ENCODE data around the gene NUP214. TPM values are rescaled to one million over a fixed set of nuclear protein-coding genes. Genes with fewer than 3 reads are reported as not detected.
"Not testable (repeated sequence)": the region's sequence is repeated elsewhere in the genome, so short reads cannot be mapped to it uniquely, and the experiment has no call there.

Gene NUP214
- total RNA-seq, 4 donors from 2014 or later, result 17.4 to 45.4 (median 31.1) TPM

GRCh38 chr9:131099102-131099606, 26.2 kb upstream of the NUP214 start:
- no peak overlapping the region for H3K27ac ChIP-seq
- intact Hi-C loops (cut with DNase I), result no loop called here
- DNase-seq, result no peak
- H3K4me1 ChIP-seq, result peaks cover 6 to 66% (median 19%) of the 10 kb centered on the region in 3 donors
- H3K9me3 ChIP-seq, result no peaks in the 10 kb centered on the region
- H3K36me3 ChIP-seq, result no peaks in the 10 kb centered on the region
- 93 to 95% methylated on average over 4 to 7 of the region's 8 CpGs for WGBS, 2 donors
- peak overlapping the region in 3 of 4 donors; percentile 2 to 71 (median 58) for H3K4me3 ChIP-seq
- H3K27me3 ChIP-seq, result peaks cover 0 to 42% (median 0%) of the 10 kb centered on the region in 4 donors
- TF ChIP-seq CTCF (IDR thresholded peaks at IDR 0.05) (no peak), POLR2A (IDR thresholded peaks at IDR 0.05) (no peak)

- H3K9me3 ChIP-seq; H3K27ac ChIP-seq; H3K4me3 ChIP-seq; intact Hi-C loops (cut with DNase I); H3K36me3 ChIP-seq; DNase-seq: not testable (repeated sequence)
- 84 to 94% methylated on average over 5 to 8 of the region's 8 CpGs for WGBS, 2 donors
- Histone ChIP-seq H3K4me1 (peaks cover 6 to 60% (median 19%) of the 10 kb centered on the region in 3 donors), H3K27me3 (peaks cover 0 to 35% (median 0%) of the 10 kb centered on the region in 4 donors)
Observed at GRCh38 chr9:131099845-131100244, 25.5 kb upstream of the NUP214 start.

GRCh38 chr9:131100445-131100844, 24.9 kb upstream of the NUP214 start:
- DNase-seq, result no peak
- H3K4me3 ChIP-seq, result no peak overlapping the region
- WGBS, 2 donors, result 69 to 71% methylated on average over 5 to 8 of the region's 9 CpGs
- intact Hi-C loops (cut with DNase I), result no loop called here
- no peak overlapping the region for H3K27ac ChIP-seq
- TF ChIP-seq POLR2A (IDR thresholded peaks at IDR 0.05), result no peak
- peaks cover 6 to 54% (median 18%) of the 10 kb centered on the region in 3 donors for H3K4me1 ChIP-seq
- peaks cover 0 to 29% (median 0%) of the 10 kb centered on the region in 4 donors for H3K27me3 ChIP-seq
- H3K9me3 ChIP-seq, result no peaks in the 10 kb centered on the region
- no peaks in the 10 kb centered on the region for H3K36me3 ChIP-seq

- DNase-seq, result no peak
- WGBS, 2 donors, result 83 to 94% methylated on average over 8 to 9 of the region's 11 CpGs
- peaks cover 0 to 8% (median 0%) of the 10 kb centered on the region in 3 donors for H3K36me3 ChIP-seq
- TF ChIP-seq POLR2A (IDR thresholded peaks at IDR 0.05) (no peak), CTCF (IDR thresholded peaks at IDR 0.05) (no peak)
- no peak overlapping the region for H3K27ac ChIP-seq
- H3K9me3 ChIP-seq, result no peaks in the 10 kb centered on the region
- peaks cover 0 to 20% (median 0%) of the 10 kb centered on the region in 4 donors for H3K27me3 ChIP-seq
- intact Hi-C loops (cut with DNase I), result no loop called here
- H3K4me1 ChIP-seq, result peaks cover 0 to 44% (median 8%) of the 10 kb centered on the region in 3 donors
- H3K4me3 ChIP-seq, result no peak overlapping the region
Observed at GRCh38 chr9:131101207-131101964, 24.0 kb upstream of the NUP214 start.

- DNase-seq, result no peak
- peaks cover 0 to 10% (median 0%) of the 10 kb centered on the region in 3 donors for H3K36me3 ChIP-seq
- H3K27me3 ChIP-seq, result peaks cover 0 to 4% (median 0%) of the 10 kb centered on the region in 4 donors
- no peaks in the 10 kb centered on the region for H3K9me3 ChIP-seq
- TF ChIP-seq CTCF (IDR thresholded peaks at IDR 0.05), result no peak
- TF ChIP-seq POLR2A (IDR thresholded peaks at IDR 0.05), result no peak
- WGBS, 2 donors, result 73 to 84% methylated on average over 8 of the region's 9 CpGs
- no peak overlapping the region for H3K27ac ChIP-seq
- H3K4me1 ChIP-seq, result peaks cover 0 to 28% (median 0%) of the 10 kb centered on the region in 3 donors
- intact Hi-C loops (cut with DNase I), result no loop called here
- no peak overlapping the region for H3K4me3 ChIP-seq
Observed at GRCh38 chr9:131103024-131103423, 22.4 kb upstream of the NUP214 start.

- H3K27ac ChIP-seq, result no peak overlapping the region
- H3K4me3 ChIP-seq, result no peak overlapping the region
- H3K27me3 ChIP-seq, result no peaks in the 10 kb centered on the region
- WGBS, 2 donors, result 70 to 82% methylated on average over 2 to 3 of the region's 3 CpGs
- DNase-seq, result no peak
- peaks cover 0 to 24% (median 0%) of the 10 kb centered on the region in 3 donors for H3K4me1 ChIP-seq
- peaks cover 0 to 10% (median 0%) of the 10 kb centered on the region in 3 donors for H3K36me3 ChIP-seq
- intact Hi-C loops (cut with DNase I), result no loop called here
- H3K9me3 ChIP-seq, result no peaks in the 10 kb centered on the region
- no peak for TF ChIP-seq POLR2A (IDR thresholded peaks at IDR 0.05)
- no peak for TF ChIP-seq CTCF (IDR thresholded peaks at IDR 0.05)
Observed at GRCh38 chr9:131103535-131103934, 21.9 kb upstream of the NUP214 start.
